GM19239 (cell line): ENCODE data around the gene CMTM1.

Experiments used
- DNase-seq: peaks from one replicate; pipeline ENCODE4 v3.0.0; 2011; ENCODE audit warnings: low spot score; ENCODE audit not compliant: insufficient read length
- FAIRE-seq: peaks from 2 replicates; lab custom pipeline; 2011; peaks lifted over from hg19 to GRCh38; lab: Jason Lieb, UNC

The CMTM1 gene, protein sequence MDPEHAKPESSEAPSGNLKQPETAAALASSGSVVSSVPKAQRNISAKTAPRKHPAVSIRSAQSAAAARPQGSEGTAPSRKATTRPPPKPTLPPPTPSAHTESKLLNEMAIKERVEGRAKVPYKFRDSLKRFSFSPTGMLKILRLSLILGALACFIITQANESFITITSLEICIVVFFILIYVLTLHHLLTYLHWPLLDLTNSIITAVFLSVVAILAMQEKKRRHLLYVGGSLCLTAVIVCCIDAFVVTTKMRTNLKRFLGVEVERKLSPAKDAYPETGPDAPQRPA

DNA sequence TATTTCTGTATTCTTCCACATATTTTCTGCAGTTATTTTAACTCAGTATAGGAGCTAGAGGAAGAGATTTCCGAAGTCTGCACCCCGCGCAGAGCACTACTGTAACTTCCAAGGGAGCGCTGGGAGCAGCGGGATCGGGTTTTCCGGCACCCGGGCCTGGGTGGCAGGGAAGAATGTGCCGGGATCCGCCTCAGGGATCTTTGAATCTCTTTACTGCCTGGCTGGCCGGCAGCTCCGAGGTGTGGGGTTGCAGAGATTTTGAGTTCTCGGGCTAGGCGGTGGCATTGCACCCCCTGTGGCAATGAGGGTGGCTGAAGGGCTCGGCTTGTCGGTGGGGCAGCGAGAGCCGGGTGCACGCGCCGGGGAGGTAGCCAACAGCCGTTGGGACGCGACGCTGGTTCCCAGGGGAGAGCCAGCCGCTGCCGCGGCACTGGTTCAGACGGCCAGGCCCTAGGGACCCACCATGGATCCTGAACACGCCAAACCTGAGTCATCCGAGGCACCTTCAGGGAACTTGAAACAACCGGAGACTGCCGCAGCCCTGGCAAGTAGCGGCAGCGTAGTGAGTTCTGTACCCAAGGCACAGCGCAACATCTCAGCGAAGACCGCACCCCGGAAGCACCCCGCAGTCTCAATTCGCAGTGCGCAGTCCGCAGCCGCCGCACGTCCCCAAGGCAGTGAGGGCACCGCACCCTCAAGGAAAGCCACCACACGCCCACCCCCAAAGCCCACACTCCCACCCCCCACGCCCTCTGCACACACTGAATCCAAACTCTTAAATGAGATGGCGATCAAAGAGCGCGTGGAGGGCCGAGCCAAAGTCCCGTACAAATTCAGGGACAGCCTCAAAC lies at the start of gene CMTM1:
TSS of gene CMTM1 (plus strand) at position 389 of the 851 bp plus-strand sequence. CDS start at position 464, 75 bp downstream.
- FAIRE-seq = no peak
- DNase-seq = no peak

DNA sequence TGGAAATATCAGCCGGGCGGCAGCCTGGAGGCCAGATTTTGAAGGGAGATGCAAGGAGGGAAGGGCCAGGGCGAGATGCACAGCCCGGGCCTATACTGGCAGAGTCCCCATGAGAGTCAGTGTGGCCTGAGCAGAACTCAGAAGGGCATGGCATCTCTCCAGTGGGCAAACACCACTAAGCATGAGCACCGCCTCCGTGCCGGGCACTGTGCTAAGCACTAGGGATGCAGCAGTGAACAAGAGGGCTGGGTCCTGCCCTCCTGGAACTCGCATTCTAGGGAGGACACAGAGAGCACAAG lies 49.8 kb upstream of the CMTM1 start:
- FAIRE-seq (no peak), DNase-seq (no peak)

DNA sequence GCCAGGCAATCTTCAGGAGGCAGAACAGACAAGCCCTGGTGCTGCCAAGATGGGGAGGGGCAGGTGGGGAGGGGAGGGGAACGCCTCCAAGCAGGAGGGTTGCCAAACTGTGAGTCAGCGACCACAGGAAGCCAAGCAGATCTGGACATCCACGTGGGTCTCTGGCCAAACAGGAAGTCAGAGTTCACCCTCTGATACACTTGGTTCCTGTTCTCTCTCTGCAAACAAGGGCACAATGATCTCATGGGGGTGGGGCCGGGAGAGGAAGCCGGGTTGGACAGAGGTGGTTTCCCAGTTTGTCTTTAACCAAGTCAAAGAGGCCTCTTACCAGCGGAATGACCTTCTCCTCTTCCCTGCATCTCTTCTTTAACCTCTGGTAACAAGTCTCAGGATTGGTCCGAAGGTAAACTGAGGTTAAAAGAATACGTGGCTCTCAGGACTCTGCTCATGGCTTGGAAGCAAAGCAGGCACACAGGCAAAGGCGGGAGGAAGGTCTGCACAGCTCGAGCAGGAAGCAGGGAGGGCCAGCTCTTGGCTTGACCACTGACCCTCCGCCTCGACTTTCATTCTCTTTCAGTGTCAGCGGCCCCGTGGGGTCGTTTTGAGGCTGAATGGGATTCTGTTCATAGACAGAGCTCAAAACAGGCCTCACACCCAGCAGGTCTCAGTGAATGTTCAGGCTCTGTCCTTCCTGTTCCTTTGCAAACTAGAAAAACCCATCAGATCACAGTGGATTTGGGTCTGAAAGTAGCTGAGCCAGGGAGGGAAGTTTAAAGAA lies 49.2 kb upstream of the CMTM1 start:
- DNase-seq = peak; percentile 88
- FAIRE-seq = peak; percentile 97

DNA sequence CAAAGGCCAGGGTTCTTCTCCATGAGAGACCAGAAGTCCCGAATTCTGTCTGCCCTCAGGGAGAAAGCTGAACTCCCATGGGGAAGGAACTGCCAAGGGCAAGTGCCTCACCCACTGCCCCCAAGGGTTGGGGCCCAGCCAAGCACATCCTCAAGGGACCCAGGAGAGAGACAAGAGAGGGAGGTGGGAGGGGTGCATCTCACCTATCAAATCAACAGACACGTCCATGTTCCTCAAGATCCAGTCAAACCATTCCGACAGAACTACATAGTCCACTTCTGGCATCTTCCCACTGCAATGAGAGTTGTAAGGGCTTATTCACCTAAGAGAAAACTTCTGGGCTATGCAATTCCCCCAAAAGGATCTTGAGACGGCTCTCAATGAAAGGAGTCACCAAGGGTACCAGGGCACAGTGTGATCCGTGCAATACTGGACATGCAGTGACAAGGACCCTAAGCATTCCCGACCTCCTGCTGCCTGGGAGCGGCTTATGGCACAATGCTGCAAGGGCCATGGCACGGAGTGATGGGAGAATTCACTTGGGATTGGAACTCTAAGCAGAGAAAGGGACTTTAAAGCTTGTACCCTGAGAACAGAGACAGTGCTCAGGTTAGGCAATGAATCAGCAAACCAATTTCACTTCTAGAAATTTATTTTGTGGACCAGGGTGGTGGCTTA lies 48.5 kb upstream of the CMTM1 start:
- DNase-seq = no peak
- no peak for FAIRE-seq

DNA sequence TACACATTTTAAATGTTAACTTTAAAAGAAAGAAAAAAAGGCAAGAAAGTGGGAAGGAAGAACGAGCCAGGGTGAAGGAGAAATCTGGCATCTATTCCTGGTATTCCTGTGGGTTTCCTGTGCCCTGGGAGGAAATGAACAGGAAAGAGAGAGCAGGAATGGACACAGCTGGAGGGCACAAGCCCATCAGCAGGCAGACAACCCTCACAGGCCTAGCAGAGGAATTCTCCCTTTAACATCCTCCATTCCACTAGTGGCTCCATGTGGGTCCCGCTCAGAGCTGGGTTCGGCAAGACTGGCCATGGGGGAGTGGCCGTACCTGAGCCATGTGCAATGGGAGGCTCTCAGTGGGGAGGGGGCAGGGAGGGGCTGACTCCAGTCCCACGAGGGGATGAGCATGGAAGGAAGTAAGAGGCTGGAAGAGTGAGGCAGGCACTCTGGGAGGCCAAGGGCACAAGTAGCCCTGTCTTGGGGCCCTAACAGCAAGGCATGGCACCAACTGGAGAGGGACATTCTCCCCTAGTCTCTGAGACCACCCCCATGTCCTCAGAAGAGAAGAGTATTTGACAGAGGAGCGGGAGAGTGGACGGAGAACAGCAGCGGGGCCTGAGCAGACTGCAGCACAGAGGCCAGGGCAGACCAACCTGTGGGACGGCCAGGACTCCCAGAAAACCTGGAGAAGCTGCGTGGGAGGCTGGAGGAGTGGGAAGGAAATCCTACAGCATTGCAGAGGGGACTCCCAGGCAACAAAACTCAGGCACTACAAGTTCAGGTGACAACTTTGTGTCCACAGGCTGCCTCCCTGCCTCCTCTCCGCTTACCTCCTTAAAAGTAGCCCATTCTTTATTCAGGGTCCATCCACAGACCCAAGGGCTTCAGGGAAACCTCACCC lies 46.5 kb upstream of the CMTM1 start:
- FAIRE-seq = no peak
- DNase-seq = no peak

DNA sequence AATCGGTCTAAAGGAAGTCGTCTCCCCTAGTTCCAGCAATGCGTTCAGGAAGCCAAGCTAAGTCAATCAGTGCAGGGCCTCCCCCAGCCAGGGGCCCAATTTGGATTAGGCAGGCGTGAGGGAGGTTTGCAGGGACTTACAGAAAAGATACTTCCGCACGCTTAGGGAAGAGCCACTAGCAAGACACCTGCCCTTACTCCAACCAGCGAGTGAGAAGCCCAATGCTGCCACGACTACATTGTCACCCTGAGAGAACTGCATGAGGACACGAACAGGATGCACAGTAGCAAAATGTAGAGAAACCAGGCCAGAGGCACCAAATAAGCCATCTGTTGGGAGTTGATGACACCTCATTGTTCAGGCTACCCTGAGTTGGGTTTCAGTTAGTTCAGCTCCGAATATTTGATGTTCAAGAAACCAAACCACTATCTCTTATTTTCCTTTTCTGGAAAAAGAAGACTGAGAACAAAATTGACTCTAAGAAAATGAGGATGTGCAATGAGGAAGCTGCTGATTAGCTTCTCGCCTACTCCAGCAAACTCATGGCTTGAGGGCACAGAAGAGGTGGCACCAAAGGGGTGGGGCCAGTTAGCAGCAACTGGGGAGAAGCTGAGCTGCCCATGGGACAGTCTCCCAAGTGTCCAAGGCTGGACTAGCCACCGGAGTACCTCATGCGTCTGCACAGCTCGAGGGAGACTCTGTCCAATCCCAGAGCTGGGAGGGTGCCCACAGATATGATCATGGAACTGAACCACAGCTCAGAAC lies 45.7 kb upstream of the CMTM1 start:
- DNase-seq = no peak
- FAIRE-seq = no peak

DNA sequence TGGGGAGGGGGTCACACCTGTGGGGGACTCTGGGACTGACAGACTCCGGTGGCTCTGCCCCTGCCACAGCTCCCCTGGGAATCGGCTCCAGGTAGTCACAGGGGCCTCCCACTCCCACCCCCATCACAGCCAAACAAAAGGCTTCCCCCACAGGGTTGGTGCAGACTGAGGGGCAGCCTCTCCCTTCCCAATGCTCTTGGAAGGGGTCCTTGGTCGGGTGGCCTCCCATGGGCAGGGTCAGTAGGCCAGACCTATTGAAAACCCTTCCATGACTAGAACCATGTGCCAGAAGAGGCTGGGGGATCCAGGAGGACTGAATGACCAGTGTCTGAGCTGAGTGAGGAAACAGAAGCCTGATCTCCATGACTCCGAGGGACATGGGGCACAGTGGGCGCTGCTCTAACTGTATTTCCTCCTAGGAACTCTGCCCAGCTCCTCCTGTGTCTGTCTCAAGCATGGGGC lies 45.0 kb upstream of the CMTM1 start:
- DNase-seq = no peak
- no peak for FAIRE-seq

DNA sequence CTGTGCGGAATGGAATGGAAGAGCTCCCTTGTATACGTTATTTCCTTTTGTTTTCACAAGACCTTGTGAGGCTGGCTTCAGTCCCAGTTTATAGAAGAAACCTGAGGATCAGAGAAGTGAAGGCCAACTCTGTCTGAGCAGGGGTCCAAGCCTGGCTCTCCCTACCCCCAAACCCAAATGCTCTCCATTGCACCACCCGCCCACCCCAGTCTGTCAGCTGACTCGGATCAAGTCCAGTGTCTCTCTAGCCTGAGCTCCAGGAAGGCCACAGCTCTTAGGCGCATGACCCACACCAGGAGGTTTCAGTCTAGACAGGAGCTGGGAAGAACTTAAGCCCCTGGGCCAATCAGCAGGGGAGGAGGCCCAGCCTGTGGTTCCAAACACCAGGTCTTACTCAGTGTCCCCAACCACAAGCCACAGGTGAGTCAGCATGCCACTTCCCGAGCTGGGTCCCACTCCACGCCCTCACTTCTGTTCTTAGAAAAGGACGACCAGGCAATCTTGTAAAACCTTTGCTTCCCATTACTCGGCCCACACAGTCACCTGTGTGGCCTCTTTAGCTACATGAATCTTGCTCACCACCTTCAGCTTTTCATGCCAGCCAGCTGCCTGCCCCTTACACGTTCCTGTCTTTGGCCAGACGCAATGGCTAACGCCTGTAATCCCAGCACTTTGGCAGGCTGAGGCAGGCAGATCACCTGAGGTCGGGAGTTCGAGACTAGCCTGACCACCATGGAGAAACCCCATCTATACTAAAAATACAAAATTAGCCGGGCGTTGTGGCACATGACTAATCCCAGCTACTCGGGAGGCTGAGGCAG lies 44.1 kb upstream of the CMTM1 start:
- FAIRE-seq (peak; percentile 88), DNase-seq (no peak)

DNA sequence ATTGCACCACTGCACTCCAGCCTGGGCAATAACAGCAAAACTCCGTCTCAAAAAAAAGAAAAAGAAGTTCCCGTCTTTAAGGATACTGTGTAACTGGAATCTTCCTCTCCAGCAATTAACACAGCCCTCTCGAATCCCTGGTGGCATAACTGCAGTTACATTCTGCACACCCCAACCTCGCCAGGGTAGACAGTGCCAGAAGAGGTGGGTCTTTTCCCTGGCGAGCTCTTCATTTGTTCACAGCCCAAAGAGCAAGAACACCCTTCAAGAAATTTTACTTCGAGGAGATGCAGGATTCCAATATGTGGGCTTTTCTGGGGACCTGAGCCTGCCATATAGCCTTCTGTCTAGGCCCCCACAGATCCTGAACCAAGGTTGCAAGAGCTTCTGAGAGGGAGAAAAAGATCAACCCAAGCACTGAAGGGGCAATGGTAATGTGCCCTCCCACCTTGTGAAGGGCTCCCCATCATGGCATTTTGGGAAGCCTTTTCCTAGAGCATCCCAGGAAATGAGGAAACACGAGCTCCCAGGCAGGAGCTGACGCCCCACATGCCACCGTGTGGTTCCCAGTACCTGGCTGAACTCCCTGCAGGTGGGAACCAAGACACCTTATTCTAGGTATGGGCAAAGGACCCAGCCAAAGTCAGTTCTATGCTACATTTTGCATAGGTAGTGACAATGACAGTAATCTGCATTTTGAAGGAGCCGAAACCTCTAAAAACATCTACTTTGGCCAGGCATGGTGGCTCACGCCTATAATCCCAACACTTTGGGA lies 43.2 kb upstream of the CMTM1 start:
- FAIRE-seq (no peak), DNase-seq (no peak)

DNA sequence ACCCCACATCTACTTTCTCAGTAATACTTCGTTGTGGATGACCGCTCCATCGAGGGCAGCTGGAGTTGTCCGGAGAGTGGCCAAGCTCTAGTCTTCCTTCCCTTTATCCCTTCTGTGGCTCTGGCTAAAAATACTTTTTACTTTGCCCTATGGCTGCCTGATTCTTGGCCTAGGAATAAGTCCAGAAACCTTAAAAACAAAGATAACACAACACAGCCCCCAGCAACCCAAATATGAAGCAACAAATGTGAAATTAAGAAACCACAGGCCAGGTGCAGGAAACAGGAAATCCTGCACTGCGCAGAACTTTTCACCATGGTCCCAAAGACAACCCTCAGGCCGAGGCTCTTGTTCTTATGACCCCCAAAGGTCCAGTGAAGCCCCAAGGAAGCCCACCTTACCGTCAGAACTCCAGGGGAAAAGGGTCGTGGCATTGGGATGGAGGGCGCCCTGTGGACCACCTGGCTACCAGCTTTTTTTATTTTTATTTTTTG lies 42.3 kb upstream of the CMTM1 start:
- DNase-seq (no peak), FAIRE-seq (peak; percentile 91)

DNA sequence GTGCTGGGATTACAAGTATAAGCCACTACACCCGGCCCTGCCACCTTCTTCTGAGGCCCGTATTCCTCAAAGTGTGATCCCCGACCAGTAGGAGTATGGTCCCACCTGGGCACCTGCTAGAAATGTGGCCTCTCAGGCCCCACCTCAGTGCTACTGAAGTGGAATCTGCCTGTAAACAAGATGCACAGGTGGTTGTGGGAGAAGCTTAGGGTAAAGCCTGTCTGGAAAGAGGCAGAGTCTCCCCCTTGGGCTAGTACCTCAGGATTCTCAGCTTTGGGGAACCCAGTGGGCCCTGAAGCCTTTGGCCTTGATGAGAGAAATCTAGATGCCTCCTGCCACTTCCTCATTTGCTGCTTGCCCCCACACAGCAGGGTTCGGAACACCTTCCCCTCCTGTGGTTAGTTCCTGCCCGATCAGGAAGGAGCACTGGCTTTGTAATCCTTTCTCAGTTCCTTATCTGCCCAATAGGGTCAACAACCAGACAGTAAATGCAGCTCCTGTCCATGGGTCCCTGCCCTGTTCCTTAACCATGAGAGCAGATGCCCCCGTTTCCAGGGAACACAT lies 41.6 kb upstream of the CMTM1 start:
- DNase-seq = no peak
- FAIRE-seq = peak; percentile 91

DNA sequence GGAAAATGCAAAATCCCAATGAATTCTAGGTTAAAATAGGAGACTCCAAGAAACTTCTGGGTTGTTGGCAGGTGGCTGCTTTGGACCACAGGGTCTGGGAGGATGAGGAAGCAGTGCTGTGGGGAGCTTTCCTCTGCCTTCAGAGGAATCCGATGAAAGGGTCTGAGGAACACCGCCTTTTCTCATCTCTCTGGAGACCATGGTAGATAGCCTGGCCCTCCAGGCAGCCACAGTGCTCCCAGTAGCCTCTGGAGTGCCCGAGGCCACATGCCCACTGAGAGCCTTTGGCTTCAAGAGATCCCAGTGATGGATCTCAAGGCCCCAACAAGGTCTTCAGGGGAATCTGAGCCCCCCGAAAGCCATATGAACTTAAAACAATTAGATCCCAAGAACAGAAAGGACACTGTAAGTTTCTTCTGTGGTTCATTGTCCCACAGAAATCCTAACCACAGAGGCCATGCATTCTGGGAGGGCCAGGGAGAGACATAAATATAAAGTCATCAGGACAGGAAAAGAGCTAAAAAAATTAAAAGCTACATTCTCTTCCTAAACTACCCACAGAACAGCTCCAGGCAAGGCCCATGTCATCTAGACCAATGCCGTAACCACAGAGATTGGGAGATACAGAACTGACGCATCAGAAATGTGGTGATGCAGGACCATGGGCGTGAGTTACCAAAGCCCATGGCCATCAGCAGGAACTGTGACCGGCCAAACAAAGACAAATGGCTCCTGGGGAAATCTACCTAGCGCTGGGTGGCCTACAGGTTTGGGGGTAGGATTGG lies 40.7 kb upstream of the CMTM1 start:
- no peak for FAIRE-seq
- no peak for DNase-seq

DNA sequence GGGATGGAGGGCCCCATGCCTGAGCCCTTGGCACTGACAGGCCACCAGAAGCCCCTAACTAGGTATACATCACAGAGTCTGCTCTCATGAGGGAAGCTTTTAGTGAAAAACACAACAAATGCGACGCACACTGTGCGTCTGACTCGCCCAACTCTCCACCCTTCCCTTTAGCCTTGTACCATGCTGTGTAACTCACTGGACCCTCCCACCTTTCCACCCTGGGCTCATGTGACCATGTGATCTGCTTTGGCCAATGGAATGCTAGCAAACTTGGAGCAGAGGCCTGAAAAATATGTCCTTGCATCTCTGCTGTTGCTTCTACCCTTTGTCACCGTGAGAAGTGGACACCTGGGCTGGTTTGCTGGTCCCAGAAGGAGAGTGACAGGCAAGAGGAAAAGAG lies 37.9 kb upstream of the CMTM1 start:
- DNase-seq = no peak
- no peak for FAIRE-seq

DNA sequence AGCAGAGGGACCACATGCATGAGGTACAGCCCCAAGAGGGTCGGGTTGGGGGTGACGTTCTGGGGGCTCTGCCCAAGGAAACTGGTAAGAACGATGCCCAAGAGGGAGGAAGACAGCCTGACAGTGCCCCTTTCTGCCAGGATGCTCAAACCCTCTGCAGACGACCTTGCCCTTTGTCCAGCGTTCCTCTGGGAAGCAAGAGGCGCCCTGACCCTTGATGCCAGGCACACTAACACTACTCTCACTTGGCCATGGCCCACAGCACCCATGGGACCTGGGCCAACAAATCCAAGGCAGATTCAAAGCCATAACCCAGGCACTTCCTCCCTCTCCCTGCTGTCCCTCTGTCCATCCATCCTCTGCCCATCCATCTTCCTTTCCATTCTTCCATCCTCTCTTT lies 36.8 kb upstream of the CMTM1 start:
- no peak for FAIRE-seq

DNA sequence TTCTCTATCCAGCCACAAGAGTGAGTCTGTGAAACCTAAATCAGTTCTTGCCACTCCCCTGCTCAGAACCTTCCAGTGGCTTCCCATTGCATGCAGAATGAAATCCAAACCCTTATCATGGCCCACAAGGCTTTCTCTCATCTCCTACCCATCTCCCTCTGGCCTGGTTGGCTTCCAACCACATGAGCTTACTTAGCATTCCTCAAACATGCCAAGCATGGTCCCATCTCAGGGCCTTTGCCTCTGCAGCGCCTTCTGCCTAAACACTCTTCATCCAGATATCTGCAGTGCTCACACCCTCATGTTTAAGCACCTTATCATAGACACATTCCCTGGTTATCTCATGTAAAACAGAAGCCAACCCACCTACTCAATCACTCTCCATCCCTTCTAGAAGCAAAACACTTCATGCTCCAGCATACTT lies 31.9 kb upstream of the CMTM1 start:
- no peak for DNase-seq
- FAIRE-seq = no peak

More for the DNA sequence above, 36.8 kb upstream of the CMTM1 start:
- no peak for DNase-seq

DNA sequence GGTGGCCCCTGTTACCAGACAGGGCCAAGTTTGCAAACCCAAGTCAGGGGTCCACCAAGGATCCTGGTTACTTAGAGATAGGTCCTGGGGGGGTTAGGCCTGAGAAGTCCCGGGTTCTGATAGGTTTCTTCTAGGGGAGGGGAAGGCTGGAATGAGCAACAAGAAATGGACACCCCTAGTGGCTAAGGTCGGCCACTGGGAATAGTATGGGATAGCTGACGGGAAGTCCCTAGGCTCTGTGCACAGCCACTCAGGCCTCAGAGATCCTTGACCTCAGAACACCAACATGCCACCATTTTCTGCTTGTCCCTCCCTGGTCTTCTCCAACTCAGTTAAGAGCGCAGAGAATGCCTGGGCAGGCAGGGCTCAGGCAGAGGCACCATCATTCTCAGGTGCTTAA lies 29.7 kb upstream of the CMTM1 start:
- no peak for DNase-seq

More for the DNA sequence above, 29.7 kb upstream of the CMTM1 start:
- FAIRE-seq = no peak
